B cell (primary cell): Measurements from ENCODE around the gene FAM184A.

ENCODE experiments used
- EZH2 ChIP-seq: IDR thresholded peaks from 2 replicates; pipeline ENCODE4 v1.6.1; 2012; ENCODE audit warnings: borderline replicate concordance, low read depth, mild to moderate bottlenecking, moderate library complexity, low read length; ENCODE audit not compliant: insufficient read depth, poor library complexity, severe bottlenecking
- TF ChIP-seq, protein P1 (sequence below): fragments of 200-600 bp; IDR thresholded peaks from one replicate; pipeline ENCODE4 v1.8.0; 2022; ENCODE audit warnings: antibody characterized with exemption, mild to moderate bottlenecking

DNA sequence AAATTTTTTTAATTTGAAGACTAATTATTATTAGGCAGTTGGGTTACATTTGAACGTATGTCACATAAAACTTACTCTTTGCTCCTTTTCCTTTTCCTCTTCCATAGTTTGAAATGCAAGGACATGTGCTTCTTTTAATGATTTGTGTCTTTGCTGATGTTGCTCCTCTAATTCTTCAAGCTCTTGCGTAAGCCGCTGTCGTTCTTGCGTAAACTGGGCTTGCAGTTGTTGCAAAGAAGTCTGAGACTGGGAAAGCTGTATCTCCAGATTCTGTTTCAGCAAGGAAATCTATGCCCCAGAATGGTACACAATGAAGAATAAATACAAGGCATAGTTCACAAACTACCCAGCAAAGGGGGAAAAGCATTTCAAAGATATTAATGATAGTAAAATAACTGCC is 98.4 kb downstream of the FAM184A start:
- TF ChIP-seq, protein P1, sequence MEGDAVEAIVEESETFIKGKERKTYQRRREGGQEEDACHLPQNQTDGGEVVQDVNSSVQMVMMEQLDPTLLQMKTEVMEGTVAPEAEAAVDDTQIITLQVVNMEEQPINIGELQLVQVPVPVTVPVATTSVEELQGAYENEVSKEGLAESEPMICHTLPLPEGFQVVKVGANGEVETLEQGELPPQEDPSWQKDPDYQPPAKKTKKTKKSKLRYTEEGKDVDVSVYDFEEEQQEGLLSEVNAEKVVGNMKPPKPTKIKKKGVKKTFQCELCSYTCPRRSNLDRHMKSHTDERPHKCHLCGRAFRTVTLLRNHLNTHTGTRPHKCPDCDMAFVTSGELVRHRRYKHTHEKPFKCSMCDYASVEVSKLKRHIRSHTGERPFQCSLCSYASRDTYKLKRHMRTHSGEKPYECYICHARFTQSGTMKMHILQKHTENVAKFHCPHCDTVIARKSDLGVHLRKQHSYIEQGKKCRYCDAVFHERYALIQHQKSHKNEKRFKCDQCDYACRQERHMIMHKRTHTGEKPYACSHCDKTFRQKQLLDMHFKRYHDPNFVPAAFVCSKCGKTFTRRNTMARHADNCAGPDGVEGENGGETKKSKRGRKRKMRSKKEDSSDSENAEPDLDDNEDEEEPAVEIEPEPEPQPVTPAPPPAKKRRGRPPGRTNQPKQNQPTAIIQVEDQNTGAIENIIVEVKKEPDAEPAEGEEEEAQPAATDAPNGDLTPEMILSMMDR = no peak
- TF ChIP-seq EZH2 = no peak
